Stimulated activated CD4-positive, alpha-beta T cell treated with anti-CD3 and anti-CD28 coated beads, Interleukin-15, amount 100 ng/mL, for 1 hour (primary cell): ENCODE measurements around the gene NR5A2.
"Not testable (repeated sequence)": the region's sequence is repeated elsewhere in the genome, so short reads cannot be mapped to it uniquely, and the experiment has no call there.

Experiments used
- DNase-seq, 2 donors: peaks; one replicate each; pipeline ENCODE4 v3.0.0-alpha.2; 2020; ENCODE audit warnings: low read depth in 1 of 2, low spot score in 1 of 2

The NR5A2 gene

DNA sequence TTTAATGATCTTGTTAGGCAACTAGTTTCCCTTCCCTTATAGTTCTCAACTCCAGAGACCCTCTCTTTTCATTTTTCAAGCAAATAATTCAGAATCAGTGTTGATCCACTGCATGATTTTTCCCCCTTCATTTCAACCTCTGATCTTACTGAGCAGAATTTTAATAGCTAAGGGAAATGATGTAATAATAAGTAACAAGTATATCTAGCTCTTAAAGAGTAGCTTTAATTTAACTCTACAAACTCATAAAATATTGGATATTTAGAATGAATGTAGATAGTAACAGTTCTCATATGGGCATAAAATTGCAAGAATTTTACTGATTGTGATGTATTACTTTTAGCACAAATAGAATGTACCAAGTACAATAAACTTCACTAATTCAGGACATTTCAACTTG, 130.2 kb downstream of the NR5A2 start:
- no peak for DNase-seq

DNA sequence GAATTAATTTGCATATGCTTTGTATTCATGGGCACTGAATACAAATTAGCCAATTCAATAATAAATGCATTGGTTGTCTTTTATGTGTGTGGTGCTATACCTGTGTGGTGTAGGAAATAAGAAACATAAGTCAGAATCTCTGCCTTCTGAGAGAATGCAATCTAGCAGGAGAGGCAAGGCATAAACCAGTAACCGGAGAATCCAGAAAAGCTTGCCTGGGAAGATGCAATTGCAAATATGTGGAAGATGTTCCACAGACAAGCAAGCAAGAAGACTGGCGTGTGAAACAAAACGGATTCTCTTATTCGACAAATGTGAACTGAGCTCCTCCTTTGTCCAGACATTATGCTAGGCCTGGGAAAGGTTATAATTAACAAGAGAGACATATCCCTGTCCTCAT, 134.3 kb downstream of the NR5A2 start:
- DNase-seq, result no peak

- no peak for DNase-seq
Measured at GRCh38 chr1:200162258-200162657, 134.7 kb downstream of the NR5A2 start.

DNA sequence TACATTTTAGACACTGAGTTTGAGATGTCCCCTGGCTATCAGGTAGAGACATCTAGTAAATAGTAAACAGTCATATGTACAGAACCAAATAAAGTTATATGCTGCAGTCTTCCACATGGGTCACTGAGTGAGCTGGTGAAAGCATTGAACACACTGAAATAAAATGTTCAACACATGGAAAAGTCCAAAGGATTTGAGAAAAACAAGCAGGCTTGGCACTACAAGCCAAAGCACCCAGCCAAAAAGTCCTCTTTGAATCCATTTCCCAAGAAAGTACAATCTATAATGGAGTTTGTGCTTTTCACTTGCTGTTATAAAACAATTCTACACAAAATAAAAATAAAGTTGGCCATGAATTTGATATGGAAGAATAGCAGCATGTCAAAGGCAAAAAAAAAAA, 135.4 kb downstream of the NR5A2 start:
- DNase-seq, result no peak

GRCh38 chr1:200163911-200164310, 136.4 kb downstream of the NR5A2 start:
- DNase-seq, result no peak

GRCh38 chr1:200165493-200166220, 138.1 kb downstream of the NR5A2 start:
- no peak for DNase-seq

DNA sequence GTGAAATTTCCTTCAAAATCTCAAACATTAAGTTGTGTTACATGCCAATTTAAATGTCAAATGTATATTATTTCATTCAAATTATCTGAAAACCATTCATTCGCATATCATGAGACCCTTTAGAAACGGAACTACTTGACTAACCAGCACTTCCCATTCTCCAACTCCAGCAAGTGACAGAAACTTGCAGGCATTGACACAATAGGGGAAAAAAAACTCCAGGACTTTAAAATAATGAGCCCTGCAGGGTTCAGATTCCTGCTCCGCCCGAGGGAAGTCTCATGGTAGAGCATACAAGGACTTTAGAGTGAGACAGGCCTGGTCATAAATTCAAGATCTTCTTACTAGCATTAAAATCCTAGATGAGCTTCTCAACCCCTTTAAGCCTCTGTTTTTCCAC, 138.9 kb downstream of the NR5A2 start:
- DNase-seq, result no peak

- DNase-seq, result no peak
Measured at GRCh38 chr1:200168926-200169325, 141.4 kb downstream of the NR5A2 start.

DNA sequence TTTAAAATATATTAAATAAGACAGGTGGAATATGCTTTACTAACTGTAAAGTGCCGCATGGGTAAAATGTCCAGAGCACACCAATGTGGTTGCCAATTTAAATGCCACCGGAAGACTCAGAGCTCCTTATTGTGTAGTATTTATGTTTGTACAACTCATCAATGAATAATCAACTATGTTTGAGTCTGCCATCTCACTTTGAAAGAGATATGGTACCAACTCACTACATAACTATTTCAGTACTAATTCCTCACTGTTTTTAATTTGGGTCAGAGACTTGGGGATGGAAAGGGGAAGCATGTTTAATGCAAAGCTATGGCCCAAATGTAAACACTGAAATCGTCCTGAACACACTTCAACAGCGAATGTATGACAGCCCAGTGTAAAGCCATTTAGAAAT, 144.8 kb downstream of the NR5A2 start:
- no peak for DNase-seq

DNA sequence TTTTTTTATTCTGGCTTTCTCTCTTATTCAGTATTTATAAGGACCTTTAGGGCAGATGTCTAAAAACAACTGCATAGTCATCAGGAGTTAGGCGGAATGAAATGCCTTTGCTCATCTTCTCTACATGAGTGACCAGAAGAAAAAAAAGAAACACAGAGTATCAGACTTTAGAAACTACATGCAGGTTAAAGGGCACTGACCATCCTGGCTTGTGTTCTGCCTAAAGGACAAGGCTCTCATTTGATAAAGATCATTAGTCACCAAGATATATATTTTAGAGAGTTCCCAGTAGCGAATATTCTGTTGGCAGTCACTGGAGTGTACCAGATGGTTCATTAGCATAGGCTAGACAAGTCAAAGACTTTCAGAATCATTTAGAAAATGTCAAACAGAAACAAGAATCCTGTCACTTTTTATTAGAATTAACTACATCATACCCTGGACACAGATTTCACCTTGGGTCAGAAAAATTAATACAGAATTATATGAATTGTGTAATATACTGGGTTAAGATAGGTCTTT, 145.6 kb downstream of the NR5A2 start:
- no peak for DNase-seq

DNA sequence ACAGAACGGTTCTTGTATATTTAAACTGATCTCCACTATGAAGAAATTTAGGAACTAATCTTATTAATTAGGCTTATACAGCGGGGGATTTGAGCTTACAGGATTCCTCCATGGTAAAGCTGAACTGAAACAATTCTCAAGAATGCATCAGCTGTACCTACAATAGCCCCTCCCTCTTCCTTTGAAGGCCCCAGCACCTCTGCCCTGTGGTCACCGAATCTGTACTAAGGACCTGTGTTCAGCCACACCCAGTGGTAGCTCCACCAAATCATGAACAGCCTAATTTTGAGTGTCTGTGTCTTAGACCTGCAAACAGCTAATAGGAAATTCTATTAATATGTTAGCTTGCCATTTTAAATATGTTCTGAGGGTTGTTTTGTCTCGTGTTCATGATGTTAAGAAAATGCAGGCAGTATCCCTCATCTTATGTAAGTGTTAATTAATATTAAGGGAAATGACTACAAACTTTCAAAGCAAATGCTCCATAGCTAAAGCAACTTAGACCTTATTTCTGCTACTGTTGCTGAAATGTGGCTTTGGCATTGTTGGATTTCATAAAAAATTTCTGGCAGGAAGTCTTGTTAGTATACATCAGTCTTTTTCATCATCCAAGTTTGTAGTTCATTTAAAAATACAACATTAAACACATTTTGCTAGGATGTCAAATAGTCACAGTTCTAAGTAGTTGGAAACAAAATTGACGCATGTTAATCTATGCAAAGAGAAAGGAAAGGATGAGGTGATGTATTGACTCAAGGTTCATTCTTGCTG, 147.2 kb downstream of the NR5A2 start:
- DNase-seq, result no peak

GRCh38 chr1:200176181-200176580, 148.7 kb downstream of the NR5A2 start:
- DNase-seq, result no peak

DNA sequence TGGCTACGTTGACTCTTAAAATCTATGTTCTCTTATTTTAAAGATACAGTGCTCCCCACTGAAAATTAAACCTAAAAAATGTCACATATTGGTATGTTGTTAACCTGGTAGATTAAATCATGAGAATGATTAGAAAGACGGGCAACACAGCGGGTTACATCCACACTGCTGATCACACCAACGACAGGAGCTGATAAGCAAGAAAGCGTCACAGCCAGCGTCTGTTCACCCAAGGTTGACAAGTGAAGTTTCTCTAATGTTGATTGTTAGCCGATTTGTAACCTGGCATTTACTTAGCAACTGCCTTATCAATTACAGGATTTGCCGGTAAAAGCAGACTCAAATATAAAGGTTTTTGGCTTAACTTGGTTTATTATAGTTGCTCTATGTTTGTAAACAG, 149.3 kb downstream of the NR5A2 start:
- DNase-seq, result no peak

DNA sequence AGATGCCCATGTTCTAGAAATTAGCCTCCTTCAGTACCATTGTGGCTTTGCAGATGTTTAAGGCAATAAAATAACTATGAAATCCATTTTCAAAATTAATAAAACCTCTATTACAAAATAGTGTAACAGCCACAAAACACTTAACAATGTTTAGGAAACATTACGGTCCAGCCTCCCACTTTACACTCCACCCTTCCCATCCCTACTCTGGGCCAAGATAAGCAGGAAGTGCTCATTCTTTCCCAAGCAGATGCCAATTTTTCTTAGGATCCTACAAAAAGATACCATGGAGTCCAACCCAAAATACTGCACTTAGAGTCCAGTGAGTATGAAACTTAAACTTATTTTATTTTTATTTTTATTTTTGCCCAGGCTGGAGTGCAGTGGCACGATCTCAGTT, 150.8 kb downstream of the NR5A2 start:
- no peak for DNase-seq

GRCh38 chr1:200179126-200179780, 151.7 kb downstream of the NR5A2 start:
- DNase-seq, result no peak

DNA sequence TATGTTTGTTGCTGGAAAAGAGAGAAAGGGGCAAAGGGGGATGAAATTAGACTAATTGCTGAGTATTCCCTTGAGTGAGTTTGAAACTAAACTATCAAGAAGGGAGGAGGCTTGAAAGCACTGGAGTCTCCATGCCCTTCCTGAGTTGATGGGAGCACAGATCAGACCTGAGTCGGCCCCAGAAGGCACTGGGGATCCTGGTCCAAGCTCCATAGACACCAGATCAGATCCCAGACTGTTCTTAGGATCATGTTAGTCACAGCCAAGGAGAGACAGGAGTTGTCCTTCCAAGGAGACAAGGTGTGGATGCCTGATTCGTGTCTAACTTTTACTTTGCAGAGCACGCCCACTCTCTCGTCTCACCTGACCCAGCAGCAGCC, 152.3 kb downstream of the NR5A2 start:
- DNase-seq, result no peak

DNA sequence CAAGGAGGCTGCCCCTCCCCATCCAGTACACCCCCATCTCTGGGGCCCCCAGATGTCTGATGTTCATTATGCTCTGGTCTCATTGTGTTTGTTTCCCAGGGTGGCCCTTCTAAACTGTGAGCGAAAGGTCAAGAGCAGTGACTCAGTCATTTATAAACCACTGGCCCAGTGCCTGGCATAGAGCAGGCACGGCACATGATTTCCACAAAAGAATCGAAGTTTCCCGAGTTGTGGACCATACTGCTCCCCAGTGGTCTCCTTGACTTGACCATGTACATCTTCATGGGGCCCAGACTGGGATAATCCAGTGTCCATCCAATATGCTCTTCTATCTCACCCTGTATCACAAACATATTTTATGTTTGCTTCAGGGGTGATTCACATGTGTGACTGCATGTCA, 153.3 kb downstream of the NR5A2 start:
- no peak for DNase-seq

DNA sequence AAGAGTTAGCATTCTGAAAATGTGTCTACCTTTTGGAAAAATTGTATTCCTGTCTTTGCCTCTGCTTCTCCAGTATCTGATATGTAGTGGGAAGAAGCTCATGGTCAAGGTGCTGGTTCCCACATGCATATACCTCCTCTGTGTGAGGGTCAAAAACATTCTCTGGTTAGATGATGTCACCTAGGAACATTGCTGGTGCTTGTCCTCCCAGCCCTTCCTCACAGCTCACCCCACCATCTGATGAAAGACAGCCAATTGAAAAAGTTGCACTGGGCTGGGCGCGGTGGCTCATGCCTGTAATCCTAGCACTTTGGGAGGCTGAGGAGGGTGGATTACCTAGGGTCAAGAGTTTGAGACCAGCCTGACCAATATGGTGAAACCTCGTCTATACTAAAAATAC, 154.4 kb downstream of the NR5A2 start:
- no peak for DNase-seq

- DNase-seq, result no peak
Measured at GRCh38 chr1:200182701-200183100, 155.2 kb downstream of the NR5A2 start.

- DNase-seq, result no peak
Measured at GRCh38 chr1:200183637-200184036, 156.1 kb downstream of the NR5A2 start.

GRCh38 chr1:200184196-200184595, 156.7 kb downstream of the NR5A2 start:
- no peak for DNase-seq

- not testable (repeated sequence) for DNase-seq
Measured at GRCh38 chr1:200185191-200185590, 157.7 kb downstream of the NR5A2 start.
